PC-3 (cell line): ENCODE data around the gene ULK3. TPM values are rescaled to one million over a fixed set of nuclear protein-coding genes. Genes with fewer than 3 reads are reported as not detected.
A peak's percentile ranks its signal among the peaks of the same experiment; 100 is the strongest.

Experiments used
- ATAC-seq: fragments of 200-7000 bp; cut with Tn5 transposase; 2 replicates; pipeline ENCODE4 v1.9.1; 2020; ENCODE audit warnings: mild to moderate bottlenecking, moderate library complexity
- BruUV-seq: library from RNA; stranded (reverse); fragments of 400-500 nt; replicated peaks from 2 replicates; lab custom pipeline; 2021; lab: Mats Ljungman, UMichigan
- CTCF ChIA-PET: fragments of 300-600 bp; sonication (Branson Sonifier 250); formaldehyde crosslinking; loops from one replicate; lab custom pipeline; 2022; ENCODE audit warnings: antibody characterized with exemption; lab: Charles Lee
- POLR2A ChIA-PET: fragments of 300-600 bp; sonication (Branson Sonifier 250); formaldehyde crosslinking; loops from one replicate; lab custom pipeline; 2022; ENCODE audit warnings: antibody characterized with exemption; ENCODE audit not compliant: unreplicated experiment; lab: Charles Lee
- DNase-seq: peaks from one replicate; pipeline ENCODE4 v3.0.0-alpha.2; 2015
- H2AFZ ChIP-seq: fragments of 300-600 bp; sonication (generic); 2 replicates; pipeline ENCODE4 v1.6.0; 2016; ENCODE audit warnings: antibody characterized with exemption, low read length
- H3F3A ChIP-seq: fragments of 300-600 bp; sonication (generic); one replicate; pipeline ENCODE4 v1.6.0; 2017; ENCODE audit warnings: antibody characterized with exemption, low read length, control low read depth, mild to moderate bottlenecking; ENCODE audit not compliant: unreplicated experiment
- H3K27ac ChIP-seq: fragments of 300-600 bp; sonication (generic); 2 replicates; pipeline ENCODE4 v1.5.1; 2016; ENCODE audit warnings: mild to moderate bottlenecking, low read length
- H3K27me3 ChIP-seq: fragments of 300-600 bp; sonication (generic); 2 replicates; pipeline ENCODE4 v1.6.1; 2016; ENCODE audit warnings: low read length, mixed read lengths
- H3K36me3 ChIP-seq: fragments of 300-600 bp; sonication (generic); 2 replicates; pipeline ENCODE4 v1.6.1; 2016; ENCODE audit warnings: low read depth, mixed run types, low read length, mixed read lengths
- H3K4me1 ChIP-seq: fragments of 300-600 bp; sonication (generic); 2 replicates; pipeline ENCODE4 v1.5.1; 2016; ENCODE audit warnings: low read length; ENCODE audit not compliant: insufficient read depth
- H3K4me2 ChIP-seq: fragments of 300-600 bp; sonication (generic); 2 replicates; pipeline ENCODE4 v1.6.0; 2016; ENCODE audit warnings: low read length
- H3K4me3 ChIP-seq: fragments of 300-600 bp; sonication (generic); 2 replicates; pipeline ENCODE4 v1.5.1; 2016; ENCODE audit warnings: mild to moderate bottlenecking, low read length, mixed read lengths
- H3K79me2 ChIP-seq: fragments of 300-600 bp; sonication (generic); 2 replicates; pipeline ENCODE4 v1.6.1; 2017; ENCODE audit warnings: low read length, mixed read lengths
- H3K9ac ChIP-seq: fragments of 300-600 bp; sonication (generic); 2 replicates; pipeline ENCODE4 v1.6.0; 2016; ENCODE audit warnings: mild to moderate bottlenecking, low read length
- H3K9me2 ChIP-seq: fragments of 300-600 bp; sonication (generic); replicated peaks from 2 replicates; pipeline ENCODE4 v1.6.1; 2016; ENCODE audit warnings: mixed run types, low read length, mixed read lengths
- H3K9me3 ChIP-seq: fragments of 300-600 bp; sonication (generic); 2 replicates; pipeline ENCODE4 v1.6.1; 2016; ENCODE audit warnings: low read length, mixed read lengths
- H4K20me1 ChIP-seq: fragments of 300-600 bp; sonication (generic); 2 replicates; pipeline ENCODE4 v1.6.1; 2016; ENCODE audit warnings: low read length, mixed read lengths
- CTCF ChIP-seq: fragments of 300-600 bp; sonication (generic); conservative IDR thresholded peaks from 2 replicates; pipeline ENCODE4 v1.5.1; 2017; ENCODE audit warnings: antibody characterized with exemption, low read depth, mild to moderate bottlenecking, low read length
- EZH2 ChIP-seq: fragments of 300-600 bp; sonication (generic); IDR thresholded peaks from one replicate; pipeline ENCODE4 v1.6.1; 2017; ENCODE audit warnings: antibody characterized with exemption, mild to moderate bottlenecking, low read length; ENCODE audit not compliant: unreplicated experiment
- EZH2phosphoT487 ChIP-seq: fragments of 300-600 bp; sonication (generic); IDR thresholded peaks from 2 replicates; pipeline ENCODE4 v1.6.1; 2018; ENCODE audit warnings: mild to moderate bottlenecking, antibody characterized with exemption, low read length, borderline replicate concordance
- intact Hi-C: fragments of 100-400 bp; cut with micrococcal nuclease; formaldehyde crosslinking; loops from 2 replicates; pipeline ENCODE4 v1.9.0; 2023
- total RNA-seq: library from RNA; depleted of rRNA; stranded (reverse); fragments of >200 nt; gene quantifications from 2 replicates; pipeline ENCODE4 v1.2.3, GENCODE V29; 2014

The ULK3 gene
- total RNA-seq, 1 experiment from 2014 or later: 20.3 TPM

GRCh38 chr15:74825866-74826265 lies 17.1 kb downstream of the ULK3 start:
- intact Hi-C loops: no loop called here

GRCh38 chr15:74824976-74825375 lies 18.0 kb downstream of the ULK3 start:
- POLR2A ChIA-PET: no interaction called here
- intact Hi-C loops: no loop called here
- no peak overlapping the region for H2AFZ ChIP-seq
- no peaks in the 10 kb centered on the region for H3K27me3 ChIP-seq
- no peak overlapping the region for H3K4me2 ChIP-seq
- CTCF ChIA-PET: no interaction called here
- H4K20me1 ChIP-seq: no peaks in the 10 kb centered on the region
- H3K9ac ChIP-seq: no peak overlapping the region
- ATAC-seq (no peak), DNase-seq (no peak)
- H3K27ac ChIP-seq: no peak overlapping the region
- peaks cover 20% of the 10 kb centered on the region for H3K4me1 ChIP-seq
- TF ChIP-seq EZH2: no peak
- no peak for TF ChIP-seq CTCF
- no peak for TF ChIP-seq EZH2phosphoT487
- no peaks in the 10 kb centered on the region for H3F3A ChIP-seq
- no peaks in the 10 kb centered on the region for H3K9me2 ChIP-seq
- no peaks in the 10 kb centered on the region for H3K79me2 ChIP-seq
- no peak overlapping the region for H3K4me3 ChIP-seq
- H3K36me3 ChIP-seq: no peaks in the 10 kb centered on the region
- H3K9me3 ChIP-seq: no peaks in the 10 kb centered on the region
- BruUV-seq: no TSS peak

More at GRCh38 chr15:74825866-74826265, 17.1 kb downstream of the ULK3 start:
- ChIA-PET CTCF (no interaction called here), POLR2A (no interaction called here)
- no peak for DNase-seq
- TF ChIP-seq EZH2 (no peak), CTCF (no peak), EZH2phosphoT487 (no peak)
- no peak overlapping the region for H3K27ac ChIP-seq
- no peaks in the 10 kb centered on the region for H4K20me1 ChIP-seq
- no peak overlapping the region for H3K9ac ChIP-seq
- no TSS peak for BruUV-seq
- H2AFZ ChIP-seq: no peak overlapping the region
- ATAC-seq: no peak
- no peak overlapping the region for H3K4me3 ChIP-seq
- H3K9me3 ChIP-seq: no peaks in the 10 kb centered on the region
- no peaks in the 10 kb centered on the region for H3K36me3 ChIP-seq
- H3K79me2 ChIP-seq: no peaks in the 10 kb centered on the region
- H3K4me1 ChIP-seq: peaks cover 20% of the 10 kb centered on the region
- H3K9me2 ChIP-seq: no peaks in the 10 kb centered on the region
- no peaks in the 10 kb centered on the region for H3F3A ChIP-seq
- H3K27me3 ChIP-seq: no peaks in the 10 kb centered on the region
- H3K4me2 ChIP-seq: no peak overlapping the region

- Histone ChIP-seq H3K4me2 (no peak overlapping the region), H3K9ac (no peak overlapping the region), H3K4me3 (no peak overlapping the region), H4K20me1 (no peaks in the 10 kb centered on the region), H3K79me2 (no peaks in the 10 kb centered on the region), H2AFZ (no peak overlapping the region), H3K9me2 (no peaks in the 10 kb centered on the region), H3K4me1 (peaks cover 12% of the 10 kb centered on the region), H3K27me3 (no peaks in the 10 kb centered on the region), H3F3A (no peaks in the 10 kb centered on the region), H3K36me3 (no peaks in the 10 kb centered on the region), H3K27ac (no peak overlapping the region), H3K9me3 (no peaks in the 10 kb centered on the region)
- intact Hi-C loops: no loop called here
- no TSS peak for BruUV-seq
- DNase-seq (peak; percentile 11), ATAC-seq (no peak)
- TF ChIP-seq EZH2phosphoT487: no peak
- no peak for TF ChIP-seq EZH2
- TF ChIP-seq CTCF: no peak
- POLR2A ChIA-PET: no interaction called here
- CTCF ChIA-PET: no interaction called here
Observed at GRCh38 chr15:74823324-74823723, 19.6 kb downstream of the ULK3 start.
